H9 (cell line): ENCODE results near the gene ARHGEF7. TPM values are rescaled to one million over a fixed set of nuclear protein-coding genes. Genes with fewer than 3 reads are reported as not detected.

Experiments
- DNase-seq: peaks from one replicate; pipeline ENCODE4 v3.0.0-alpha.2; 2017
- H2AFZ ChIP-seq: one replicate; pipeline ENCODE4 v1.6.1; 2013; ENCODE audit warnings: mild to moderate bottlenecking, low read length, control low read depth, moderate library complexity
- H2AK5ac ChIP-seq: 2 replicates; pipeline ENCODE4 v1.6.1; 2013; ENCODE audit warnings: low read length, control low read depth, mixed read lengths; ENCODE audit not compliant: insufficient read length
- H2BK120ac ChIP-seq: one replicate; pipeline ENCODE4 v1.6.1; 2013; ENCODE audit warnings: low read depth, mild to moderate bottlenecking, low read length, control low read depth, inconsistent platforms; ENCODE audit not compliant: poor library complexity, severe bottlenecking
- H2BK12ac ChIP-seq: 2 replicates; pipeline ENCODE4 v1.6.1; 2013; ENCODE audit warnings: low read length, control low read depth, mixed read lengths, low read depth; ENCODE audit not compliant: insufficient read length
- H2BK15ac ChIP-seq: 2 replicates; pipeline ENCODE4 v1.6.1; 2013; ENCODE audit warnings: low read depth, low read length, control low read depth
- H2BK20ac ChIP-seq: one replicate; pipeline ENCODE4 v1.6.1; 2013; ENCODE audit warnings: low read depth, mild to moderate bottlenecking, low read length, control low read depth, inconsistent platforms; ENCODE audit not compliant: poor library complexity, severe bottlenecking
- H2BK5ac ChIP-seq: 2 replicates; pipeline ENCODE4 v1.6.1; 2013; ENCODE audit warnings: low read length, control low read depth, mixed read lengths; ENCODE audit not compliant: insufficient read length
- H3K14ac ChIP-seq: 2 replicates; pipeline ENCODE4 v1.6.1; 2013; ENCODE audit warnings: low read length, control low read depth; ENCODE audit not compliant: insufficient read depth
- H3K18ac ChIP-seq: 2 replicates; pipeline ENCODE4 v1.6.1; 2013; ENCODE audit warnings: low read depth, mild to moderate bottlenecking, mixed read lengths, low read length, control low read depth; ENCODE audit not compliant: insufficient read length
- H3K23ac ChIP-seq: 2 replicates; pipeline ENCODE4 v1.6.1; 2013; ENCODE audit warnings: low read length, control low read depth, mixed read lengths, low read depth; ENCODE audit not compliant: insufficient read length
- H3K23me2 ChIP-seq: 2 replicates; pipeline ENCODE4 v1.6.1; 2013; ENCODE audit warnings: low read depth, mild to moderate bottlenecking, mixed read lengths, low read length, control low read depth; ENCODE audit not compliant: insufficient read length, poor library complexity, severe bottlenecking
- H3K27ac ChIP-seq: 2 replicates; pipeline ENCODE4 v1.5.1; 2013; ENCODE audit warnings: low read length, control low read depth, mixed read lengths, low read depth; ENCODE audit not compliant: insufficient read length
- H3K27me3 ChIP-seq: 2 replicates; pipeline ENCODE4 v1.6.1; 2013; ENCODE audit warnings: low read length, control low read depth, inconsistent platforms; ENCODE audit not compliant: insufficient read depth
- H3K4ac ChIP-seq: 2 replicates; pipeline ENCODE4 v1.6.1; 2013; ENCODE audit warnings: low read depth, mild to moderate bottlenecking, control low read depth, inconsistent platforms, low read length, moderate library complexity
- H3K4me1 ChIP-seq: 2 replicates; pipeline ENCODE4 v1.6.1; 2013; ENCODE audit warnings: low read length, control low read depth, inconsistent platforms; ENCODE audit not compliant: insufficient read depth
- H3K4me2 ChIP-seq: 2 replicates; pipeline ENCODE4 v1.6.1; 2013; ENCODE audit warnings: low read length, control low read depth, mixed read lengths; ENCODE audit not compliant: insufficient read length, insufficient read depth
- H3K56ac ChIP-seq: 2 replicates; pipeline ENCODE4 v1.6.1; 2013; ENCODE audit warnings: low read depth, mild to moderate bottlenecking, mixed read lengths, low read length, control low read depth; ENCODE audit not compliant: insufficient read length
- H3K79me1 ChIP-seq: 2 replicates; pipeline ENCODE4 v1.6.1; 2013; ENCODE audit warnings: low read depth, mild to moderate bottlenecking, moderate library complexity, low read length, control low read depth, inconsistent platforms; ENCODE audit not compliant: insufficient read depth, poor library complexity, severe bottlenecking
- H3K79me2 ChIP-seq: 2 replicates; pipeline ENCODE4 v1.6.1; 2013; ENCODE audit warnings: low read length, control low read depth, inconsistent platforms; ENCODE audit not compliant: insufficient read depth
- H3K9ac ChIP-seq: 2 replicates; pipeline ENCODE4 v1.6.1; 2013; ENCODE audit warnings: low read length, control low read depth, mixed read lengths; ENCODE audit not compliant: insufficient read length; ENCODE audit errors: extremely low read depth
- H3K9me3 ChIP-seq: one replicate; pipeline ENCODE4 v1.6.1; 2013; ENCODE audit warnings: low read depth, low read length, inconsistent platforms; ENCODE audit not compliant: control insufficient read depth
- H3T11ph ChIP-seq: one replicate; pipeline ENCODE4 v1.6.1; 2013; ENCODE audit warnings: mild to moderate bottlenecking, low read length, control low read depth, inconsistent platforms
- H4K20me1 ChIP-seq: one replicate; pipeline ENCODE4 v1.6.1; 2013; ENCODE audit not compliant: control insufficient read depth, insufficient read length, insufficient read depth
- H4K5ac ChIP-seq: 2 replicates; pipeline ENCODE4 v1.6.1; 2013; ENCODE audit warnings: low read depth, mild to moderate bottlenecking, mixed read lengths, low read length, control low read depth; ENCODE audit not compliant: insufficient read length
- H4K8ac ChIP-seq: replicated peaks from 2 replicates; pipeline ENCODE4 v1.6.1; 2013; ENCODE audit warnings: low read length, control low read depth, mixed read lengths, low read depth; ENCODE audit not compliant: insufficient read length
- H4K91ac ChIP-seq: 2 replicates; pipeline ENCODE4 v1.6.1; 2013; ENCODE audit warnings: low read depth, mild to moderate bottlenecking, moderate library complexity, mixed read lengths, low read length, control low read depth; ENCODE audit not compliant: insufficient read length
- H3K27ac Mint-ChIP-seq, 3 experiments: 2 replicates in 2 of 3; 3 replicates in 1 of 3; pipeline ENCODE4 v1.8.0; 2020 to 2021; ENCODE audit warnings: mixed read lengths in 3 of 3, mild to moderate bottlenecking in 1 of 3, moderate library complexity in 1 of 3
- H3K27me3 Mint-ChIP-seq: 2 replicates; pipeline ENCODE4 v1.8.0; 2021; ENCODE audit warnings: low read depth, mild to moderate bottlenecking, moderate library complexity, mixed read lengths
- H3K36me3 Mint-ChIP-seq, 3 experiments: 2 replicates in 2 of 3; 3 replicates in 1 of 3; pipeline ENCODE4 v1.8.0; 2020 to 2021; ENCODE audit warnings: low read depth in 3 of 3, mixed read lengths in 3 of 3; ENCODE audit not compliant: insufficient read depth in 1 of 3
- H3K4me1 Mint-ChIP-seq, 2 experiments: 2 replicates each; pipeline ENCODE4 v1.8.0; 2020; ENCODE audit warnings: mixed read lengths in 2 of 2
- H3K4me3 Mint-ChIP-seq, 2 experiments: 2 replicates in 1 of 2; 3 replicates in 1 of 2; pipeline ENCODE4 v1.8.0; 2020 to 2021; ENCODE audit warnings: mild to moderate bottlenecking in 2 of 2, mixed read lengths in 2 of 2, moderate library complexity in 1 of 2
- H3K9me3 Mint-ChIP-seq, 2 experiments: 2 replicates in 1 of 2; 3 replicates in 1 of 2; pipeline ENCODE4 v1.8.0; 2020; ENCODE audit warnings: mild to moderate bottlenecking in 2 of 2, mixed read lengths in 2 of 2, moderate library complexity in 1 of 2
- WGBS: extraction: QIAGEN DNeasy Blood & Tissue Kit; methylation state at CpG from one replicate; pipeline ENCODE4 v1.1.7; 2013; ENCODE audit warnings: missing lambda C conversion rate, low lambda C conversion rate, mixed read lengths; ENCODE audit not compliant: insufficient read length; ENCODE audit errors: extremely low coverage; 5-methylcytosine and 5-hydroxymethylcytosine counted together
- total RNA-seq: library from RNA; stranded (reverse); gene quantifications from 2 replicates; pipeline ENCODE4 v1.2.1, GENCODE V29; 2021
- TF ChIP-seq, protein P1 (sequence below): fragments of 200-600 bp; sonication (generic); conservative IDR thresholded peaks from 3 replicates; pipeline ENCODE4 v1.8.0; 2021; ENCODE audit warnings: antibody characterized with exemption, mild to moderate bottlenecking

Gene ARHGEF7
- total RNA-seq, 1 experiment from 2014 or later: 51.9 TPM

DNA sequence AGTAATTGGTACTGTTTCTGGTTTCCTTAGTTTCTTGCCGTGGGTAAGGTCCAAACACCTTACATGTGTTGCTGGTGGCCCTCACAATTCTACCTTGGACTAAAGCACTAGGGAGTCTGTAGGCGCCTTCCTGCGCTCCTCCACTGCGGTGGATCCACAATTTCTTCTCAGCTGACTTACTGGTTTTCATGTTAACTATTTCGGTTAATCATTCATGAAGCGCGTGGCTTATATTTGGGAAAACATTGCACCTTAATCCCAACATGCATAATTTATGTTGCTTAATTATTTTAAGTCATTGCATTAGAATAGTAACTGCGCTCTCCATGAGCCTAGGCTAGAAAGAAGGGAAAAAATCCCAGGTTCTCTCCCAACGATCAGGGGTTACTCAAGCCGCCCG, 37.7 kb downstream of the ARHGEF7 start:
- H3K9ac ChIP-seq: peak overlapping the region; percentile 91
- no peak overlapping the region for H2BK12ac ChIP-seq
- no peaks in the 10 kb centered on the region for H3K9me3 ChIP-seq
- no peak overlapping the region for H2BK5ac ChIP-seq
- H3K23me2 ChIP-seq: peaks cover 4% of the 10 kb centered on the region
- Mint-ChIP-seq H3K4me3 (peak overlapping the region; percentile 89 to 93), H3K36me3 (no peaks in the 10 kb centered on the region; a peak in 1 of 7 replicates), H3K9me3 (no peaks in the 10 kb centered on the region), H3K27ac (peak overlapping the region; percentile 90 to 95 (median 91)), H3K27me3 (peaks cover 13% of the 10 kb centered on the region), H3K4me1 (peaks cover 14% of the 10 kb centered on the region in 2 experiments)
- no peak overlapping the region for H2AK5ac ChIP-seq
- no peaks in the 10 kb centered on the region; the same call in none of the 2 replicates for H3K4me1 ChIP-seq
- H4K20me1 ChIP-seq: peaks cover 3% of the 10 kb centered on the region
- H2BK120ac ChIP-seq: no peak overlapping the region
- H3K27ac ChIP-seq: no peak overlapping the region
- H4K8ac ChIP-seq: no peak overlapping the region
- WGBS: no CpG with 5 or more reads among the region's 11 CpGs
- H3K14ac ChIP-seq: peak overlapping the region; percentile 95; the same call in 1 of the 2 replicates
- H2AFZ ChIP-seq: no peak overlapping the region
- H3K56ac ChIP-seq: no peak overlapping the region
- no peak overlapping the region for H2BK15ac ChIP-seq
- no peak overlapping the region for H3T11ph ChIP-seq
- TF ChIP-seq, protein P1, sequence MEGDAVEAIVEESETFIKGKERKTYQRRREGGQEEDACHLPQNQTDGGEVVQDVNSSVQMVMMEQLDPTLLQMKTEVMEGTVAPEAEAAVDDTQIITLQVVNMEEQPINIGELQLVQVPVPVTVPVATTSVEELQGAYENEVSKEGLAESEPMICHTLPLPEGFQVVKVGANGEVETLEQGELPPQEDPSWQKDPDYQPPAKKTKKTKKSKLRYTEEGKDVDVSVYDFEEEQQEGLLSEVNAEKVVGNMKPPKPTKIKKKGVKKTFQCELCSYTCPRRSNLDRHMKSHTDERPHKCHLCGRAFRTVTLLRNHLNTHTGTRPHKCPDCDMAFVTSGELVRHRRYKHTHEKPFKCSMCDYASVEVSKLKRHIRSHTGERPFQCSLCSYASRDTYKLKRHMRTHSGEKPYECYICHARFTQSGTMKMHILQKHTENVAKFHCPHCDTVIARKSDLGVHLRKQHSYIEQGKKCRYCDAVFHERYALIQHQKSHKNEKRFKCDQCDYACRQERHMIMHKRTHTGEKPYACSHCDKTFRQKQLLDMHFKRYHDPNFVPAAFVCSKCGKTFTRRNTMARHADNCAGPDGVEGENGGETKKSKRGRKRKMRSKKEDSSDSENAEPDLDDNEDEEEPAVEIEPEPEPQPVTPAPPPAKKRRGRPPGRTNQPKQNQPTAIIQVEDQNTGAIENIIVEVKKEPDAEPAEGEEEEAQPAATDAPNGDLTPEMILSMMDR: no peak
- peaks cover 15% of the 10 kb centered on the region for H3K79me2 ChIP-seq
- peak overlapping the region; percentile 90 for H3K4me2 ChIP-seq
- no peak overlapping the region for H4K91ac ChIP-seq
- H3K79me1 ChIP-seq: no peaks in the 10 kb centered on the region
- H2BK20ac ChIP-seq: no peak overlapping the region
- H3K4ac ChIP-seq: no peak overlapping the region
- H3K18ac ChIP-seq: peak overlapping the region; percentile 91
- no peak for DNase-seq
- no peak overlapping the region for H3K23ac ChIP-seq
- H4K5ac ChIP-seq: no peak overlapping the region
- no peaks in the 10 kb centered on the region for H3K27me3 ChIP-seq
